HTERT RPE-1 (cell line): ENCODE measurements around the gene ZNF397.
"Not testable (repeated sequence)": the region's sequence is repeated elsewhere in the genome, so short reads cannot be mapped to it uniquely, and the experiment has no call there.

ENCODE experiments used
- in situ Hi-C: fragments of 300-500 bp; cut with MboI; formaldehyde crosslinking; loops from 4 replicates; pipeline ENCODE4 v1.14.3; 2020; ENCODE audit warnings: low sequenced_read_pairs

ZNF397 gene

GRCh38 chr18:35240664-35241447 is at the start of gene ZNF397:
TSS of gene ZNF397 (plus strand) at chr18:35241034. CDS start at chr18:35242471, 1,437 bp downstream.
- in situ Hi-C loops = no loop called here

- in situ Hi-C loops = no loop called here
Observed at GRCh38 chr18:35191698-35192025, 49.2 kb upstream of the ZNF397 start.

GRCh38 chr18:35192415-35192814 is 48.4 kb upstream of the ZNF397 start:
- in situ Hi-C loops = no loop called here

GRCh38 chr18:35193316-35193715 is 47.5 kb upstream of the ZNF397 start:
- in situ Hi-C loops = no loop called here

GRCh38 chr18:35197296-35197695 is 43.5 kb upstream of the ZNF397 start:
- in situ Hi-C loops = no loop called here

GRCh38 chr18:35201256-35201931 is 39.4 kb upstream of the ZNF397 start:
- in situ Hi-C loops = no loop called here

- in situ Hi-C loops = no loop called here
Observed at GRCh38 chr18:35203067-35203466, 37.8 kb upstream of the ZNF397 start.

- in situ Hi-C loops = no loop called here
Observed at GRCh38 chr18:35205199-35205712, 35.6 kb upstream of the ZNF397 start.

GRCh38 chr18:35205746-35206458 is 34.9 kb upstream of the ZNF397 start:
- in situ Hi-C loops = not testable (repeated sequence)

GRCh38 chr18:35215026-35215425 is 25.8 kb upstream of the ZNF397 start:
- in situ Hi-C loops = no loop called here

- in situ Hi-C loops = not testable (repeated sequence)
Observed at GRCh38 chr18:35216611-35217010, 24.2 kb upstream of the ZNF397 start.

- in situ Hi-C loops = not testable (repeated sequence)
Observed at GRCh38 chr18:35219331-35219730, 21.5 kb upstream of the ZNF397 start.

GRCh38 chr18:35220424-35220823 is 20.4 kb upstream of the ZNF397 start:
- in situ Hi-C loops = no loop called here

- in situ Hi-C loops = no loop called here
Observed at GRCh38 chr18:35223797-35224196, 17.0 kb upstream of the ZNF397 start.

- in situ Hi-C loops = no loop called here
Observed at GRCh38 chr18:35227254-35227653, 13.6 kb upstream of the ZNF397 start.

GRCh38 chr18:35231052-35231451 is 9.8 kb upstream of the ZNF397 start:
- in situ Hi-C loops = no loop called here

- in situ Hi-C loops = no loop called here
Observed at GRCh38 chr18:35236571-35237363, 4.1 kb upstream of the ZNF397 start.

GRCh38 chr18:35239314-35239713 is 1.5 kb upstream of the ZNF397 start:
- in situ Hi-C loops = no loop called here

- in situ Hi-C loops = no loop called here
Observed at GRCh38 chr18:35241448-35241804, 592 bp downstream of the ZNF397 start.

- in situ Hi-C loops = no loop called here
Observed at GRCh38 chr18:35242426-35242825, 1.6 kb downstream of the ZNF397 start.

- in situ Hi-C loops = no loop called here
Observed at GRCh38 chr18:35244671-35245070, 3.8 kb downstream of the ZNF397 start.
